GM12878 (cell line): ENCODE data around the gene TMEM89. TPM values are rescaled to one million over a fixed set of nuclear protein-coding genes. Genes with fewer than 3 reads are reported as not detected.

Source experiments
- ATAC-seq: fragments of 200-7000 bp; cut with Tn5 transposase; 3 replicates; pipeline ENCODE4 v1.9.1; 2020; ENCODE audit warnings: mild to moderate bottlenecking, moderate library complexity
- BruUV-seq: library from RNA; stranded (reverse); fragments of 400-500 nt; replicated peaks from 2 replicates; lab custom pipeline; 2021; lab: Mats Ljungman, UMichigan
- CTCF ChIA-PET: fragments of 300-600 bp; sonication (Branson Sonifier 250); formaldehyde crosslinking; extraction: SDS; loops from one replicate; lab custom pipeline; 2021; ENCODE audit warnings: inconsistent platforms; lab: Yijun Ruan, JAX
- POLR2A ChIA-PET: fragments of 350-600 bp; formaldehyde crosslinking; extraction: SDS; loops from one replicate; lab custom pipeline; 2021; ENCODE audit warnings: inconsistent platforms; lab: Charles Lee
- RAD21 ChIA-PET: fragments of 300-600 bp; sonication (Branson Sonifier 250); formaldehyde crosslinking; loops from one replicate; lab custom pipeline; 2023; ENCODE audit warnings: antibody characterized with exemption; ENCODE audit not compliant: unreplicated experiment; lab: Charles Lee
- SMC1A ChIA-PET: fragments of 300-600 bp; sonication (Branson Sonifier 250); formaldehyde crosslinking; loops from one replicate; lab custom pipeline; 2023; ENCODE audit not compliant: unreplicated experiment, uncharacterized antibody; lab: Charles Lee
- DNase-seq: peaks from one replicate; pipeline ENCODE4 v3.0.0-alpha.2; 2011; ENCODE audit warnings: low read depth, low spot score
- FAIRE-seq: peaks from 3 replicates; lab custom pipeline; 2011; peaks lifted over from hg19 to GRCh38; lab: Jason Lieb, UNC
- H2AFZ ChIP-seq: 2 replicates; pipeline ENCODE4 v1.6.0; 2011; ENCODE audit warnings: low read depth, low read length, control low read depth; ENCODE audit not compliant: control insufficient read depth
- H3K27ac ChIP-seq: 2 replicates; pipeline ENCODE4 v1.5.1; 2011; ENCODE audit warnings: control low read depth; ENCODE audit not compliant: control insufficient read depth, insufficient read depth
- H3K27me3 ChIP-seq, 2 experiments: replicated peaks in 1 of 2; 2 replicates each; pipeline versions ENCODE4 v1.6.0 to v1.6.1; 2011; ENCODE audit warnings: low read length in 1 of 2; ENCODE audit not compliant: control insufficient read depth in 2 of 2, insufficient read depth in 2 of 2
- H3K36me3 ChIP-seq, 2 experiments: 2 replicates each; pipeline ENCODE4 v1.5.1; 2011; ENCODE audit warnings: low read length in 1 of 2; ENCODE audit not compliant: control insufficient read depth in 2 of 2, insufficient read depth in 2 of 2
- H3K4me1 ChIP-seq: 2 replicates; pipeline ENCODE4 v1.6.1; 2011; ENCODE audit warnings: mild to moderate bottlenecking, low read length, moderate library complexity, mixed read lengths; ENCODE audit not compliant: control insufficient read depth, insufficient read depth
- H3K4me2 ChIP-seq: 2 replicates; pipeline ENCODE4 v1.6.0; 2011; ENCODE audit warnings: control low read depth; ENCODE audit not compliant: control insufficient read depth, insufficient read depth
- H3K4me3 ChIP-seq: fragments of 200-600 bp; sonication (generic); 2 replicates; pipeline ENCODE4 v1.5.1; 2016
- H3K79me2 ChIP-seq: 2 replicates; pipeline ENCODE4 v1.6.0; 2011; ENCODE audit warnings: low read length; ENCODE audit not compliant: control insufficient read depth, insufficient read depth
- H3K9ac ChIP-seq: 2 replicates; pipeline ENCODE4 v1.8.0; 2011; ENCODE audit warnings: low read length, control low read depth, mixed read lengths; ENCODE audit not compliant: control insufficient read depth, insufficient read depth
- H3K9me3 ChIP-seq: replicated peaks from 3 replicates; pipeline ENCODE4 v1.5.1; 2011; ENCODE audit warnings: mild to moderate bottlenecking, low read length; ENCODE audit not compliant: control insufficient read depth, insufficient read depth
- H4K20me1 ChIP-seq: 2 replicates; pipeline ENCODE4 v1.6.0; 2011; ENCODE audit not compliant: control insufficient read depth, insufficient read depth
- FOXM1 ChIP-seq: IDR thresholded peaks from 2 replicates; pipeline ENCODE4 v1.6.1; 2012; ENCODE audit warnings: low read depth, mild to moderate bottlenecking, inconsistent platforms, low read length, moderate library complexity
- GATAD2B ChIP-seq: fragments of 450-650 bp; conservative IDR thresholded peaks from 2 replicates; pipeline ENCODE4 v1.6.1; 2017; ENCODE audit warnings: low read depth, mild to moderate bottlenecking, moderate library complexity
- TAF1 ChIP-seq: IDR thresholded peaks from 2 replicates; pipeline ENCODE4 v1.6.1; 2011; ENCODE audit warnings: mild to moderate bottlenecking, low read depth, low read length, borderline replicate concordance
- whole genome bisulfite sequencing: methylation state at CpG from one replicate; pipeline ENCODE4 v1.1.6; 2016; ENCODE audit warnings: low lambda C conversion rate; ENCODE audit not compliant: insufficient replicate concordance, insufficient coverage; ENCODE audit errors: missing lambda C conversion rate; 5-methylcytosine and 5-hydroxymethylcytosine counted together
- in situ Hi-C: fragments of 300-500 bp; cut with MboI; formaldehyde crosslinking; loops from 9 replicates; pipeline ENCODE4 v1.14.3; 2018; ENCODE audit warnings: mixed read lengths
- intact Hi-C: fragments of 100-400 bp; cut with micrococcal nuclease; formaldehyde crosslinking; loops from one replicate; pipeline ENCODE4 v1.14.2; 2022; ENCODE audit not compliant: unreplicated experiment
- polyA plus RNA-seq, 11 experiments: library from polyadenylated mRNA; depleted of rRNA in 4 of 11; unstranded in 6 of 11; stranded (reverse) in 5 of 11; fragments of >200 nt; fragmentation: Nextera tagmentation in 4 of 11; fragmentation: Illumina TruSeq in 1 of 11; extraction: Ambion mirVana in 4 of 11; extraction: Trizol in 1 of 11; gene quantifications; 1 replicate in 1 of 11; 2 replicates in 10 of 11; pipeline versions ENCODE4 v1.2.1 to v1.2.3, GENCODE V29; 2011 to 2016; ENCODE audit warnings: inconsistent platforms in 2 of 11, missing spikeins in 2 of 11, low read depth in 1 of 11
- total RNA-seq, 4 experiments: library from RNA; depleted of rRNA in 3 of 4; stranded (reverse); fragments of >200 nt in 3 of 4; fragmentation: Illumina TruSeq in 1 of 4; extraction: Trizol in 1 of 4; gene quantifications; 2 replicates each; pipeline versions ENCODE4 v1.2.1 to v1.2.3, GENCODE V29; 2013 to 2021
- TF ChIP-seq, protein P1 (sequence below): fragments of 450-650 bp; IDR thresholded peaks from 2 replicates; pipeline ENCODE4 v1.6.1; 2017; ENCODE audit warnings: mild to moderate bottlenecking, moderate library complexity

TMEM89 gene
- total and polyA plus RNA-seq, 10 of the 15 experiments (the other 5 are each of a cell fraction or from before 2014, with no cell fraction given) = not detected

DNA sequence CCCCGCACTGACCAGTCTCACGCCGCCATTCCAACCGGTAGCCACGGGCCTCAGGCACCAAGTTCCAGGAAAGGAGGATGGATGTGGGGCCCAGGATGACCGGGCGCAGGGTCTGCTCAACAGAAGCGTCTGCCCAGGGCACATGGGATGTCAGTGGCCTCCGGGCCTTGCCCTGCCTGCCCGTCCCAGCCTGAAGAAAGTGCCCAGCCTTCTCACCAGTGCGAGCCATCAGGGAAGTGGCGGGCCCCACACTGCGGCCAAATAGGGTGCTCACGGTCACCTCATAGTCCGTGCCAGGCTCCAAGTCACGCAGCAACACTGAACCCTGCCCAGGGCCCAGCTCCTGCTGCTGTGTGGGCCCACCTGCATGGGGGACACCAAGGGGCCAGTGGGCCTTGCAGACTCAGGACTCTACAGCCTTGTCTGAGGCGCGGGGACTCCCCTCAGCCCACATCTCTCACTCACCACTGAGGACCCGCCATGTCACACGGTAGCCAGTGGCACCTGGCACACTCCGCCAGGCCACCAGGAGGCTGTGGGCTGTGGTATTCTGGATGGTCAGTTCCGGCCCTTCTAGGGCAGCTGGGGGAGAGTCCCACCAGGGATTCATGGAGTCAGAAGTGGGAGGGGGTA lies 29.6 kb downstream of the TMEM89 start:
- ATAC-seq (no peak), DNase-seq (no peak), FAIRE-seq (no peak)
- WGBS = 52% methylated on average over 22 of the region's 22 CpGs
- SMC1A ChIA-PET = no interaction called here
- Histone ChIP-seq H3K79me2 (no peaks in the 10 kb centered on the region), H3K4me3 (no peak overlapping the region), H3K27me3 (peaks cover 0 to 9% of the 10 kb centered on the region in 2 experiments; a peak in 2 of 4 replicates), H3K9me3 (no peaks in the 10 kb centered on the region), H3K36me3 (no peaks in the 10 kb centered on the region), H3K4me1 (no peaks in the 10 kb centered on the region; the same call in 1 of the 2 replicates), H4K20me1 (no peaks in the 10 kb centered on the region), H2AFZ (no peak overlapping the region)
- CTCF ChIA-PET = no interaction called here
- POLR2A ChIA-PET = no interaction called here
- BruUV-seq = no TSS peak
- RAD21 ChIA-PET = no interaction called here
- intact Hi-C loops = no loop called here
- in situ Hi-C loops = no loop called here
- no peak for TF ChIP-seq TAF1
- TF ChIP-seq, all 136 proteins: peak for 0
- no peak overlapping the region for H3K4me2 ChIP-seq
- no peak overlapping the region for H3K9ac ChIP-seq
- no peak overlapping the region for H3K27ac ChIP-seq

DNA sequence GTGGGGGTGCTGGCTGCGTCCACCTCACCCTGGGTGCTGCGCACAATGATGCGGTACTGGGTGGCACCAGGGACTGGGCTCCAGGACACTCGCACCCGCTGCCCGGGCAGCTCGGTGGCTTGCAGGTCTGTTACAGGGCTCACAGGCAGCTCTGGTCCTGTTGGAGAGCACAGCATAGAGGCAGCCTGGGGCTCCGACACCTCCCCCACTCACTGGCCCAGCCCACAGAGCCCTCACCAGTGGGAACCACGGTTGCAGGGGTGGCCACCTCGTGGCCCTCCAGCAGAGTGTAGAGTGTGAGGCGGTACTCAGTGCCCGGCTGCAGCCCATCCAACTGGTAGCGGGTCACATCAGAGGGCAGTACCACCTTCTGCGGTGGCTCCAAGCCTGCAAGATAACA lies 30.1 kb downstream of the TMEM89 start:
- no peaks in the 10 kb centered on the region; the same call in 1 of the 2 replicates for H3K4me1 ChIP-seq
- no peak overlapping the region for H3K27ac ChIP-seq
- in situ Hi-C loops = no loop called here
- H3K9ac ChIP-seq = no peak overlapping the region
- ATAC-seq = no peak
- H3K79me2 ChIP-seq = no peaks in the 10 kb centered on the region
- H3K27me3 ChIP-seq = peaks cover 0 to 9% of the 10 kb centered on the region in 2 experiments; a peak in 2 of 4 replicates
- SMC1A ChIA-PET = no interaction called here
- H2AFZ ChIP-seq = no peak overlapping the region
- no peaks in the 10 kb centered on the region for H3K36me3 ChIP-seq
- BruUV-seq = no TSS peak
- TF ChIP-seq, protein P1, sequence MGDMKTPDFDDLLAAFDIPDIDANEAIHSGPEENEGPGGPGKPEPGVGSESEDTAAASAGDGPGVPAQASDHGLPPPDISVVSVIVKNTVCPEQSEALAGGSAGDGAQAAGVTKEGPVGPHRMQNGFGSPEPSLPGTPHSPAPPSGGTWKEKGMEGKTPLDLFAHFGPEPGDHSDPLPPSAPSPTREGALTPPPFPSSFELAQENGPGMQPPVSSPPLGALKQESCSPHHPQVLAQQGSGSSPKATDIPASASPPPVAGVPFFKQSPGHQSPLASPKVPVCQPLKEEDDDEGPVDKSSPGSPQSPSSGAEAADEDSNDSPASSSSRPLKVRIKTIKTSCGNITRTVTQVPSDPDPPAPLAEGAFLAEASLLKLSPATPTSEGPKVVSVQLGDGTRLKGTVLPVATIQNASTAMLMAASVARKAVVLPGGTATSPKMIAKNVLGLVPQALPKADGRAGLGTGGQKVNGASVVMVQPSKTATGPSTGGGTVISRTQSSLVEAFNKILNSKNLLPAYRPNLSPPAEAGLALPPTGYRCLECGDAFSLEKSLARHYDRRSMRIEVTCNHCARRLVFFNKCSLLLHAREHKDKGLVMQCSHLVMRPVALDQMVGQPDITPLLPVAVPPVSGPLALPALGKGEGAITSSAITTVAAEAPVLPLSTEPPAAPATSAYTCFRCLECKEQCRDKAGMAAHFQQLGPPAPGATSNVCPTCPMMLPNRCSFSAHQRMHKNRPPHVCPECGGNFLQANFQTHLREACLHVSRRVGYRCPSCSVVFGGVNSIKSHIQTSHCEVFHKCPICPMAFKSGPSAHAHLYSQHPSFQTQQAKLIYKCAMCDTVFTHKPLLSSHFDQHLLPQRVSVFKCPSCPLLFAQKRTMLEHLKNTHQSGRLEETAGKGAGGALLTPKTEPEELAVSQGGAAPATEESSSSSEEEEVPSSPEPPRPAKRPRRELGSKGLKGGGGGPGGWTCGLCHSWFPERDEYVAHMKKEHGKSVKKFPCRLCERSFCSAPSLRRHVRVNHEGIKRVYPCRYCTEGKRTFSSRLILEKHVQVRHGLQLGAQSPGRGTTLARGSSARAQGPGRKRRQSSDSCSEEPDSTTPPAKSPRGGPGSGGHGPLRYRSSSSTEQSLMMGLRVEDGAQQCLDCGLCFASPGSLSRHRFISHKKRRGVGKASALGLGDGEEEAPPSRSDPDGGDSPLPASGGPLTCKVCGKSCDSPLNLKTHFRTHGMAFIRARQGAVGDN = no peak
- TF ChIP-seq FOXM1 = no peak
- no peak for TF ChIP-seq GATAD2B
- WGBS = 74% methylated on average over 14 of the region's 14 CpGs
- no peak overlapping the region for H3K4me2 ChIP-seq
- POLR2A ChIA-PET = no interaction called here
- DNase-seq = no peak
- intact Hi-C loops = no loop called here
- no peaks in the 10 kb centered on the region for H3K9me3 ChIP-seq
- H3K4me3 ChIP-seq = no peak overlapping the region
- CTCF ChIA-PET = no interaction called here
- no peak for FAIRE-seq
- RAD21 ChIA-PET = no interaction called here
- no peaks in the 10 kb centered on the region for H4K20me1 ChIP-seq
